Measurements from ENCODE around the gene ABCA13.

The ABCA13 gene

DNA sequence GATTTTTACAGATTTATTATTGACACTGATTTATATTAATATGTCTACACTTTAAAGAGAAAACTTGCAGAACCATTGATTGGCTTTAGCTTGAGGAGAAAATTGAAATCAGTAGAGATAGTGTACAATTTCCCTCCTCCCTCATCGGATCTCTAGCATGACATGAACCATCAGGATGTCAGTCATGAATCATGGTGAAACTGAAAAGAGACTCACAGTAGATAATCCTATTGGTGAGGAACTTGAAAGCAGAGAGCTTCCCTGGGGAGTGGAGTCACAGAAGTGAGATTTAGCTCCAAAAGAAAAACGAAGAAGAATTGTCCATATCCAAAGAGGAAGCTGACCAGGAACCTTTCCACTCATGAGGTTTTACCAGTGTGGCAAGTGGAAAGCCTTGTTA lies 346.8 kb downstream of the ABCA13 start:
- no peak for DNase-seq (ENCODE audit: low read depth)

DNA sequence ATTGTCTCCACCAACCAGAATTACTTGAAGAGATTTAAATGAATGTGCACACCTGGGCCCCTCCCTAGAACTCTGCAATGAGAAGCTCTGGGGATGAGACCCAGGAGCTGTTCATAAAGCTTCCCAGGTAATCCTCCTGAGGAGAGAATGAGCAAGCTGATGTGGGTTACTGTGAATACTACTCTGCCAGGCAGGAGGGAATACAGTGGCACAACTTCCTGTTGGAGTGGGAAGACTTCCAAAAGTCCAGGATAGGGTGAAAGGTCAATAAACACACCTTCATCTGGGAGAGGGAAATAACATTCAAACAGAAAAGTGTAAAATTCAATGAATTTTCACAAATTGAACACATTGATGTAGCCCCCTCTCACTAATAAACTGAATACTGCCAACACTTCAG lies 351.4 kb downstream of the ABCA13 start:
- no peak for DNase-seq (ENCODE audit: low read depth)

DNA sequence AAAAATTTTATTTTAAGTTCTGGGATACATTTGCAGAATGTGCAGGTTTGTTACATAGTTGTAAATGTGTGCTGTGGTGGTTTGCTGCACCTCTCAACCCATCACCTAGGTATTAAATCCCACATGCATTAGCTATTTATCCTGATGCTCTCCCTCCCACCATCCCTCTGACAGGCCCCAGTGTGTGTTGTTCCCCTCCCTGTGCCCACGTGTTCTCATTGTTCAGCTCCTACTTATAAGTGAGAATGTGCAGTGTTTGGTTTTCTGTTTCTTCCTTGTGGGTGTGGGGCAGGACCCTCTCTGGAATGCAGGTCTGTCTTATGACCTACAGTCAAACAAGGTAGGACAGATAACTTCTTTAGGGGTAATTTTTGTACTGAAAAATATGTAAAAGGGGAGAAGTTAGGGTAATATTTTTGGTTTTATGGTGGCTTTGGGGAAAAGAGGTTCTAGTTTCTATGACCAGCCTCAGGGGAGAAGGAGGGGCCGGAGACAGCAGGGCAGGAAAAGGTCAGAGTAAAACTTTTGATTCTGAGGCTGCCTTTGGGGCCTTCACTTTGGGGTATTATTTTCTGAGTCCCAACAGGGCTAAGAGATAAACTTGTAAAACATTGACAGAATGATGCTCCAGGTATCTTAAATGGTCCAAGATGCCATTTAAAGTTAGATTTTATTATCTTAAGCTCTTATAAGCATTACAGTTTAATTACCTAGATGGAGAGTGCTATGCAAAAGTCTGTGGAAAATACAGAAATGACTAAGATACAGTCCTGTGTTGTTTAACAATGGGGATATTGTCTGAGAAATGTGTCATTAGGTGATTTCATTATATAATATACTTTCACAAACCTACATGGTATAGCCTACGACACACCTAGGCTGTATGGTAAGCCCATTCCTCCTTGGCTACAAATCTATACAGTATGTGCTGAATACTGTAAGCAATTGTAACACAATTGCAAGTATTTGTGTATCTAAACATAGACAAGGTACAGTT lies 354.8 kb downstream of the ABCA13 start:
- no peak for DNase-seq (ENCODE audit: low read depth)

DNA sequence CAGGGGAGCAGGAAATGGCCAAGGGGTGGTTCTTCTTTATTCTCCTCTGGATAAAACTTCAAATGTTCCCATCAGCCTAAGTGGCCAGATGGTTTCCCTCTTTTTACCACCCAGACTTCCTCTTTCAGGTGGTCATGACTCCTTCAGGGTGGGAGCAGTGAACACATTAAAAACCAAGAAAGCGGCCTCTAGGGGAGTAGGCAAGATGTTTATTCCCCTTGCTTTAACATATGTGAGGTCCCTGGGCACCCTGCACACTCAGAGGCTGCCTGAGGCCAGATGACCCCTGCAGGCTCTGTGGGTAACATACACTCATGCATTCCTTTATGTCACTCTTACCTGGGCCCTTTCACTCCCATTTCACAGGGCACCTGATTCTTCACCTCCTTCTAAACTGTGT lies 357.4 kb downstream of the ABCA13 start:
- no peak for DNase-seq (ENCODE audit: low read depth)

DNA sequence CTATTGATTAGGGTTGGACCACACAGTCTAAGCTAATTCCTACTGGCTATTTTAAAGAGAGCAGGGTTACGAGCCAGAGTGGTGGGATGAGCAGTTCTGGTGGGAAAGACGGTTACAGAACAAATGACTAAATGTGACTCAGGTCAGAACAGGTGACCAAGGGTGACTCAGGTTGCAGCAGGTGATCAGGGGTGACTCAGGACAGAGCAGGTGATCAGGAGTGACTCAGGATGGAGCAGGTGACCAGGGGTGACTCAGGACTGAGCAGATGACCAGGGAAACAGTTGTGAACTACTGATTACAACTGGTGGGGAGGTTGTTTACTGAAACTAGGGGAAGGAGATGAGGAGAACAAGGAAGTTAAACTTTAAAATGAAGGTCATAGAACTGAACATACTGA lies 366.3 kb downstream of the ABCA13 start:
- DNase-seq (ENCODE audit: low read depth): no peak

DNA sequence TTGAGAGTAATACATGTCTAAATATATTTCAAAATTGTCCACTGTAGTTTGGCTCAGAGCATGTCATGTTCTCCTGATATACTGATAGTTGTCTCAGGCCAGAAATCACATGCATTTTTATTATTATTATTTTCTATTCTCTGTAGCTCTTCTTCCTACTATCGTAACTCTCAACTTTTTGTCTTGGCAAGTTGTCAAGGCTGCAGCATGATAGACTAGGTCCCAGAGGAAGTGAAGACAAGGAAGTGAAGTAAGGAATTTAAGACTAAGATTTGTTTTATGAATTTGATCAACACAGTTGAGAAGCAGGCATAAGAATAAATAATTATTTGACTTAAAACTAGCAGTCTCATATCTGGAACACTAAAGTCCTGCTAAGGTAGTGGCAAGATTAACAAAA lies 369.5 kb downstream of the ABCA13 start:
- no peak for DNase-seq (ENCODE audit: low read depth)

DNA sequence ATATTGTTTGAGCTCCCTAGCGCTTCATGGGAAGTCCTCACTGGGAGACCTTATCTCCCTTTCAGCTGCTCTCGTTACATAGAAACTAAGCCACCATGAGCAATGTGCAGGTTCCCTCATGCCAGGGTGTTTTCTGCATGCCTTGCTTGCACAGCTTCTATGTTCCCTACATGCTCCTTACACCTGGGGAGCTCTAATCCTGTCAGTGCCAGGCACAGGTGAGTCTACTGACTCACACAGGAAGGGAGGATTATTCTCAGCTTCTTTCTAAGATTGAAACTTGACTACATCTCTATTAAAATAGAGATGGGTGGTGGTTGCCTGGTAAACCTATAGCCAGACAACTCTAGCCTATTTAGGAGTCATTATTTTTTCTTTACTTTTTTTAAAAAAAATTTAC lies 377.4 kb downstream of the ABCA13 start:
- DNase-seq (ENCODE audit: low read depth): no peak

DNA sequence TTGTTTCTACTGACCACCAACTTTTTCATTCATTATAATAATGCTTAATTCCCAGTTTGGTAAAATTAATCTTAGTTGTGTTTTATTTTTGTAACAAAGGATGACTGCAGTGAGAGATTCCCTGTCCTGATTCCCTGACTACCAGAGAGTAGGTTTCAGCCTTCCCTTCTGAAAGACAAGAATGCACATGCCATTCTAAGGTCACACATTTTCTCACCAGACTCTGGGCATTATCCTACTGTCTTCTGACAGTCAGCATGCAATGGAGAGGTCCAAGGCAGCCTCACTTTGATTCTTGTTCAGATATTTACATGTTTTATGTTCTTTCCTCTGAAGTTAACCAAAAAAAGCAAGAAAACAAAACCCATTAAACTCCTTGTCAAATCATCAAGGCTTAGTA lies 380.4 kb downstream of the ABCA13 start:
- DNase-seq (ENCODE audit: low read depth): no peak

DNA sequence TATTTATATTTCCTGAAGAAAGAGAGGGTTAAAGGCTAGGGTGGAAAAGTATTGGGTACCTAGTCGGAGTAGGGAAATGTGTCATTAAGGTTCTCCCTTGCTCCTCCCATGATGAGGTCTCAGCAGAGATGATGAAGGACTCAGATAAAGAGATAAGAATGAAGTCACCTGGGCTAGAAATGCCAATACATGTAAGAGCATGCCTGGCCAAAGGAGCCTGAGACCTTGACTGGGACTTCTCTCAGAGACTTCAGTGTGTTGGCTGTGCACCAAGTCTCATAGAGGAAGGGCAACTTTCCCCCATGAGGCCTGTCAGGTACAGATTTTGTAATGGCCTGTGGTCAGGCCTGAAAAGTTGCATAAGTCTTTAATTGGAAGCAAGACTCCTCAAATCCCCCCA lies 392.1 kb downstream of the ABCA13 start:
- no peak for DNase-seq (ENCODE audit: low read depth)

DNA sequence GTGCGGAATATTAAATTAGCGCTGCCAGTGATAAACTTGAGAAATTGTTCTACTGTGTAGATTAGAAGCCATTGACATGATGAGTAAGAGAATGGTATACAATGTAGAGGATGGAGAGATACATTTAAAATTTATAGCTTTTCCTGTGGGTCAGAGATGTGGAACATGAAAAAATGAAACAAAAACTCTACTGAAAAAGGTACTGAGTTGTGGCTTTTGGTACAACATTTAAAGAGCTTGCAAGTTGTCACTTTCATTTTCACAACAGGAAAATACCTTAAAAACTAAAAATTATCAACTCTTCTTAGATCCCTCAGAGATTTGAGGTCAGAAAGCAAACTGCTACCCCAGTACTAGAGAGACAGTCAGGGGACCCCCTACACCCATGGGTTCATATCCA lies 404.3 kb downstream of the ABCA13 start:
- DNase-seq (ENCODE audit: low read depth): no peak

DNA sequence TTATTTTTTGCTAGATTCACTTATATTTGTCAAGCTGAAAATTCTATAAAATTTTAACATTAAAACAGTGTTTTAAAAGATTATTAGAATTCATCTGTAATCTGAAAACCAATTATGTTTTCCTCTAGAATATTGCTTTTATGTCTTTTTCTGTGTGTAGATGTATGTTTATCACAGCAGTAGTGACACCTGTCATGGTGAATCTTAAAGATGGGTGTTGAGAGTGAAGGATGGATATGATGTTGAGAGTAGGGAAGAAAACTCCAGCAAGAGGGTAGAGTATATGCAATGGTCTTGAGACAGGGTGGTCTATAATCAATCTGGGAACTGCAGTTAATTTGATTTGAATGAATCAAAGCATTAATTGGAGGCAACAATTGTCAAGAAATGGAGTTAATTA lies 416.2 kb downstream of the ABCA13 start:
- no peak for DNase-seq (ENCODE audit: low read depth)

DNA sequence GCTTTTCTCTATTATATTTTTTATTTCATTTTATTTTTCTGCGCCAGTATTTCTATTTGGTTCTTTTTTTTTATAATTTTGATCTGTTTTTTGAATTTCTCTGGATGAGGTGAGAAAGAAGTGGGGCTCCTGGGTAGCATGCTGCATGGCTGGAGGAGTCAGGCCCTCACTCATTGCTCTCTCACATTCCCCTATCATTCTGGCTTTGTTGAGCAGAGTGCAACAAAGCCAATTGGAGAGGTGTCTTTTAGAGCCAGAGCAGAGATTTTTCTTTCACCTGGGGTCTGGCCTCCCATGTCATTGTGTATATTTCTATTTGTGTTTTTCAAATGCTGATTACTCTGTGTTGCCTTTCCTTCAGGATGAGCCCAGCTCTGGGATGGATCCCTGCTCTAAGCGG lies 423.1 kb downstream of the ABCA13 start:
- DNase-seq (ENCODE audit: low read depth): no peak

DNA sequence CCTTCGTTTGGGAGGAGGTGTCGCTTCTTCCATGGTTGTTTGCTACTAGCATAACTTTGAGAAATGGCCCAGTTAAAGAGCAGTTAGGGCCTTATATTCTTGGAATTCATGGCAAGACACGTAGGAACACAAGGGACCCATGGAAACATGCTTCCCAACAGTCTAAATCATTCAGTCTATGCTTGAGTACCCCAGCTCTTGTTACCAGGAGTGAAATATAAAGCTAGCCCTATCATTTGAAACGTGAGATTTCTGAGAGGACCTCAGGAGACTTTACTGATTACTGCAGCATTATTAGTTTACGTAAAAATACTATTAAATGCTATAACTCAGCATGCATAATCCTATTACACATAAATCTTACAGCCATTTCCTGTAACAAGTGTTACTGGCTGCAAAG lies 424.5 kb downstream of the ABCA13 start:
- no peak for DNase-seq (ENCODE audit: low read depth)

DNA sequence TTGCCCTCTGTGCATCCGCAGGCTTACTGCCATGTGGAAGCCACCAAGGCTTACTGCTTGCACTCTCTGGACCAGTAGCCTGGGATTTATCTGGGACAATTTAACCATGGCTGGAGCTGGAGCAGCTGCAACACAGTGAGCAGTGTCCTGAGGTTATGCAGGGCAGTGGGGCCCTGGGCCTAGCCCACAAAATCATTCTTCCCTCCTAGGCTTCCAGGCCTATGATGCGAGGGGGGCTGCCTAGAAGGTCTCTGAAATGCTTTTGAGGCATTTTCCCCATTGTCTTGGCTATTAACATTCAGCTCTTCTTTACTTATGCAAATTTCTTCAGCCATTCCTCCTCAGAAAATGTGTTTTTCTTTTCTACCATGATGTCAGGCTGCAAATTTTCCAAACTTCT lies 439.4 kb downstream of the ABCA13 start:
- no peak for DNase-seq (ENCODE audit: low read depth)

DNA sequence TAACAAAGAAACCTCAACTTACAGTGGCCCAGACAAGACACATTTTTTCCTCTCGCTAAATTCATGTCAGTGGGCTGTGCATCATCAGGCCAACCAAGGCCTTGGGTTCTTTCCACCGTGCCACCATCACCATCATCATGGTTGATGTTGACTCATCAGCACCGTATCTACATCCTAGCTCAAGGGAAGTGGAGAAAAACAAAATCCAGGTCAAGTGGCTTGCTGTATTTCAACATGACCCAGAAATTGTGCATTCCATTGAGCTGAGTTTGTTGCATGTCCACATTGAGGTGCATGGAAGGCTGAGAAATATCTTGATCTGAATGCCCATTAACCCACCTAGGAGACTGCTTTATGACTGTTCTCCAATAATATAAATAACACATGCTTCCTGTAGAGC lies 440.7 kb downstream of the ABCA13 start:
- no peak for DNase-seq (ENCODE audit: low read depth)

DNA sequence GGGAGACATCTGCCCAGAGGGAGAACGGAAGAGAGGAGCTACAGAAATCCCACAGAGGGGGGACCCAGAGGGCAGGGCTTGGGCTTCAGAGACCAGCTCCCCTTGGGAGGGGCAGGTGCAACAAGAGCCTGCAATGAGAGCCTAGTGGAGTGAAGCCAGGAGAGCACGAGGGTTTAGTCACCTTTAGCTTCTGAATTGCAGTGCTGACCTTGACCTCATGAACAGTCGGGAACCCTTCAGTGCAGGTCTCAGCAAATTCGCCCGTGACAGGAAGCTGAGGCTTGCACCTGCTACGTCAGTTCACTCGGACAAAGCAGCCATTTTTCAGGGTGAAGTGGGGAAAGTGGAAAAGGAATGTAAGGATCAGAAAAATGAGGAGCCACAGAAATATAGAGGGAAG lies 446.2 kb downstream of the ABCA13 start:
- DNase-seq (ENCODE audit: low read depth): no peak

DNA sequence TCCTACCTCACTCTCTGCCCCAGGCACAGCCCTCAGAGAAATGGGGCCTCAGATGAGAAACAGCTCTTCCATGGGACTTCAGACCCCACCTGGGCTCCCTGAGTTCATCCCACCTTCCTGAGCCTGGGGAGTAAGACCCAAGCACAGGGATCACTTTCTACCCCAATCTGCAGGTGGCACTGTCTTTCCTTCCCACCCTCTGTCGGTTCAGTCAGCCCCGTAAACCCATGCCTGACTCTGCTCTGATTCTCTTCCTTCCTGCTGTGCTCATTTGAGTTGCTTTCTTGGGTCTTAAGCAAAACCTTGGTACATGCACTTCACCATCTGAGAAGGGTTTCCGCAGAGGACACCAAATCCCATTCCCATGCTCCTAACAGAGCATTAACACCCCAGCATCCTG lies 446.7 kb downstream of the ABCA13 start:
- no peak for DNase-seq (ENCODE audit: low read depth)

DNA sequence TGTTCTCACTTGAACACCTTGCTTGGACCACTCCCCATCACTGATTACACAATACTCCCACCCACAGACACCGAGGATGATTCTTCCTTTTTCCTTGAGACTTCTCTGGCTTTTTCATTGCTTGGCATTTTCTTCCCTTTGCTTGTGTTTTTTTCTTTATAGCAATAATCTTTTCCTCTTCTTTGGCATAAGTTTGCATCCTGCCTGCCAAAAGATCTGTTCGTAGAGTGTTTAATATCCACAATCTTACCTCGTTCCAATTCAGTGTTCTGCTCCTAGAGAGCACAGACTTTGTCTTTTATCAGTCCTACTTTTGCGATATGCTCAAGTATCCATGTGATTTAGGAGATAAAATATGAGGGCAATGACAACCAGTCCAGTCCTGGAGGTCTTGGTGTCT lies 449.8 kb downstream of the ABCA13 start:
- DNase-seq (ENCODE audit: low read depth): no peak

DNA sequence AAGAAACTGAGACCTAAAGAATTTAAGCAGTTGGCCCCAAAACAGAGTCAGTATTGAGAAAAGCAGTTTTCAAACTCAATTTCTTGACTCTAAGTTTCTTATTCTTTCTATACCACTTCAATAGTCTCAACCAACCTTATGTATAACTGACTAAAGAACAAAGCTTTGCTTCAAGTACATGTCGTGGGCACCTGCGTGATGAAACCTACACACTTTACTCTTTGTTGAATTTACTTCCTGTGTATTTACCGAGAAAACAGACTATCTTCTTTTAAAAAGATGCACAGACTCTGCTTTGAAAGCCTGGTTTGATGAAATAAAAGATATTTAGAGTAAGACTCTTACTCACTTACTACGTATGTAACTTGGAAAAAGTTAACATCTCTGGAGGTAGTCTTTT lies 455.9 kb downstream of the ABCA13 start:
- DNase-seq (ENCODE audit: low read depth): no peak

DNA sequence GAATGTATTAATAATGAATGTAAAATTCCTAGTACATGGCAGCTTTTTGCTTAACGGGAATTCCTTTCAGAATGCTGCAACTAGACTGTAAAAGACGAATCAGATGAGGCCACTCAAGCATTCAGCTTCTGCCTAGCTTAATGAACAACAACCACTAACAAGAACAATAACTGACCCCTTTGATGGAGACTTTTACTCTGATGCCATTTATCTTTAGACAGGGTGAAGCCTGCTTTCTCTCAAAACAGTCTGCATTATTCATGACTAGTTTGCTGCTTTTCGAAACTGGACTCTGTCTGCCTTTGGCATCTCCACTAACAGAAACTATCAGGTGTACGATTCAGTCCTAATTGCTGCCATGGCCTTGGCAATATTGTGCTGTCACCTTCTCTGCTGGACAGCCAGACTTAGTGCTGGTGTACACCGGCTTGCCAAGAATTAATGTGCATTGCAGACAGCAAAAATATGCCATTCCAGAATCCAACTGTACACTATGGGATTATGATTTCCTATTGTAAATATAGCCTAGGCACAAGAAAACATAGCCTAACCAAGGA lies 457.6 kb downstream of the ABCA13 start:
- no peak for DNase-seq (ENCODE audit: low read depth)

DNA sequence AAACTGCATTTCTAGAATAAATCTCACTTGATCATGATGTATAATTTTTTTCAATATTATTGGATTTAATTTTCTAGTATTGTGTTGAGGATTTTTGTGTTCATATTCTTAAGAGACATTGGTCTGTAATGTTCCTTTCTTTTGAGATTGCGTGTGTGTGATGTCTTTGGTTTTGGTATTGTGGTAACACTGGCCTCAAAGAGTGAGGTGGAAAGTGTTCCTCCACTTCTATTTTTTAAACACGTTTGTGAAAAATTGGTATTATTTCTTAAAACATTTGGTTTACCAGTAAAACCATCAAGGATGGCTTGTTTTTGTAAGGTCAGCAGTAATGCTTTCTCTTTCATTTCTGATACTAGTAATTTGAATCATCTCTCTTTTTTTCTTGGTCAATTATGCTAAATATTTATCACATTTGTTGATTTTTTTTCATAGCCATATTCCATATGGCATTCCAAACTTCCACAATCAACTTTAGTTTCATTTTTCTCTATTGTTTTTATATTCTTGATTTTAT lies 462.9 kb downstream of the ABCA13 start:
- no peak for DNase-seq (ENCODE audit: low read depth)

DNA sequence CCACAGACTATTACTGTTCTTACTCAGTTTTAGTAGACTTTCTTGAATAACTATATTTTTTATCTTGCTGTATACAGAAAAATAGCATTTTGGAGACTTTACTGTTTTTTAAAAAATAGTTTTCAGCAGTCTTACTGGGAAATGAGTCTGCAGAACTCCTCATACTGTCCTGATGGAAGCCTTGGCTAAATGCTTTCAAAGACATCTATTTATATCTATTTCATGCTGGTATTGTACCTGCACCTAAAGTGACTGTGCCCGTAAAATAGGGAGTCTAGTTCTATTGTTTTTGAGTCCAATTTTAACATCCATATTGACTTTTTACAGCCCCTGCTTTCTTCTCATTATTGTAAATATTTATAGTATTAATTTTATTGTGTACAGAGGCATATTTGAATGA lies 464.5 kb downstream of the ABCA13 start:
- DNase-seq (ENCODE audit: low read depth): no peak

DNA sequence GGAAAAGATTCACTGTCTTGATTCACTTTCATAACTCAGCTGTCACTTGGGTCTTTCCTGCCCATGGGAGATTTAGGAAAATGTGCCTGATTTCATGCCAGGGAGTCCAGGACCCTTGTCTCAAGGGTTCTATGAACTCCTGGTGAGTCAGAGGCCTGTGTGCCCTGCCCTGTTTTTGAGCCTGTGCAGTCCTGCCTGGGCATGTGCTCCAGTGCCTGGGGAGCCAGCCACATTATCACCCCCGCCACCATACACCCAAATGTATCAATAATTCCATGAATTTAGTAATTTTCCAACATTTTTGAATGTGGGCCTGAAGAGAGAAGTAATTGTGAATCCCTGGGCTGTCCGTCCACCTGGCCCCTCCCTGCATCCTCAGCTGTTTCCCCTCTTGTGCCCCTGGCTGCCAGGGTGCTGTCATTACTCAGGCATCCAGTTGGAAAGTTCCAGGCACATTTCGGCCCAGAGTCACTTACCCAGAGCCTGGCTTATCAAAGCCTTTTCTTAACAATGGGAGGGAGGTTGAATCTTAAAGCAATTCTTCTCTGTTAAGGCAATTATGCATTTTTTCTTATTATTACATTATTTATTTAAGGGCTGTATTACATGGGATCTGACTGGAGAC lies 465.2 kb downstream of the ABCA13 start:
- DNase-seq (ENCODE audit: low read depth): no peak
